Measurements from ENCODE around the gene IFITM1. TPM values are rescaled to one million over a fixed set of nuclear protein-coding genes. Genes with fewer than 3 reads are reported as not detected.

IFITM1 gene
- polyA plus RNA-seq, 3 donors: 26.0 to 49.5 (median 36.3) TPM

- intact Hi-C loops (cut with micrococcal nuclease): no loop called here
- Histone ChIP-seq H3K9ac (ENCODE audit: insufficient read depth, low read length, poor library complexity, severe bottlenecking) (no peak overlapping the region), H3K79me2 (ENCODE audit: insufficient read depth, low read length) (no peaks in the 10 kb centered on the region)
Observed at GRCh38 chr11:334264-334994, 20.6 kb downstream of the IFITM1 start.

More at GRCh38 chr11:334264-334994, 20.6 kb downstream of the IFITM1 start:
- Mint-ChIP-seq H3K27ac (peak overlapping the region in 1 of 7 donors; percentile 30), H3K4me1 (peaks cover 26% of the 10 kb centered on the region), H3K9me3 (peaks cover 15 to 24% (median 20%) of the 10 kb centered on the region in 7 donors), H3K27me3 (ENCODE audit: low read depth in 3 of 3) (peaks cover 5 to 9% (median 8%) of the 10 kb centered on the region in 3 donors), H3K4me3 (no peak overlapping the region), H3K36me3 (peaks cover 2 to 3% of the 10 kb centered on the region in 2 donors)
- Histone ChIP-seq H3K27ac (ENCODE audit: low read depth in 1 of 2, low read length in 2 of 2) (no peak overlapping the region), H3K27me3 (ENCODE audit: control insufficient read depth in 2 of 2, insufficient read depth in 2 of 2, low read length in 2 of 2) (no peaks in the 10 kb centered on the region), H3K4me2 (replicated peaks; ENCODE audit: extremely low read depth, low read length, poor library complexity, severe bottlenecking) (no peak overlapping the region), H3K36me3 (replicated peaks in 1 of 2; ENCODE audit: control insufficient read depth in 1 of 2, insufficient read depth in 2 of 2, low read length in 2 of 2) (no peaks in the 10 kb centered on the region), H2AFZ (ENCODE audit: insufficient read depth, low read depth, low read length, poor library complexity, severe bottlenecking) (no peak overlapping the region), H3K9me3 (replicated peaks in 1 of 2; ENCODE audit: control insufficient read depth in 1 of 2, insufficient read depth in 1 of 2, low read length in 2 of 2) (peaks cover 7 to 23% of the 10 kb centered on the region in 2 donors), H3K4me1 (ENCODE audit: control insufficient read depth in 1 of 2, insufficient read depth in 2 of 2, low read length in 2 of 2) (peaks cover 16 to 20% of the 10 kb centered on the region in 2 donors), H3K4me3 (replicated peaks in 1 of 3; ENCODE audit: low read depth in 2 of 3, low read length in 3 of 3) (no peak overlapping the region), H4K20me1 (ENCODE audit: insufficient read depth, low read length) (no peaks in the 10 kb centered on the region)
- no peak for DNase-seq
- no peak for TF ChIP-seq CTCF (IDR thresholded peaks at IDR 0.05)
- 87% methylated on average over 12 of the region's 25 CpGs for WGBS (ENCODE audit: insufficient coverage)
